Smooth muscle cell (in vitro differentiated cells): ENCODE measurements around the gene NOP16. TPM values are rescaled to one million over a fixed set of nuclear protein-coding genes. Genes with fewer than 3 reads are reported as not detected.

Experiments used
- DNase-seq: peaks from one replicate; lab custom pipeline; 2025; ENCODE audit not compliant: unreplicated experiment; lab: John Stamatoyannopoulos, UW
- H2AFZ ChIP-seq: fragments of 200-600 bp; sonication (generic); 2 replicates; pipeline ENCODE4 v1.6.0; 2016; ENCODE audit warnings: antibody characterized with exemption, low read depth, mild to moderate bottlenecking
- H3F3A ChIP-seq: fragments of 200-600 bp; sonication (generic); 2 replicates; pipeline ENCODE4 v1.6.0; 2017; ENCODE audit warnings: antibody characterized with exemption, low read depth
- H3K27ac ChIP-seq: fragments of 200-600 bp; sonication (generic); 2 replicates; pipeline ENCODE4 v1.5.1; 2016; ENCODE audit warnings: low read depth, mild to moderate bottlenecking
- H3K27me3 ChIP-seq: fragments of 200-600 bp; sonication (generic); 2 replicates; pipeline ENCODE4 v1.6.1; 2016; ENCODE audit warnings: low read depth, mild to moderate bottlenecking
- H3K36me3 ChIP-seq: fragments of 200-600 bp; sonication (generic); 2 replicates; pipeline ENCODE4 v1.5.1; 2016; ENCODE audit warnings: low read depth
- H3K4me1 ChIP-seq: fragments of 200-600 bp; sonication (generic); 2 replicates; pipeline ENCODE4 v1.5.1; 2016; ENCODE audit warnings: low read depth
- H3K4me2 ChIP-seq: fragments of 200-600 bp; sonication (generic); 2 replicates; pipeline ENCODE4 v1.6.0; 2016; ENCODE audit warnings: mild to moderate bottlenecking
- H3K4me3 ChIP-seq: fragments of 200-600 bp; sonication (generic); 2 replicates; pipeline ENCODE4 v1.5.1; 2016; ENCODE audit warnings: mild to moderate bottlenecking
- H3K79me2 ChIP-seq: fragments of 200-600 bp; sonication (generic); 2 replicates; pipeline ENCODE4 v1.6.0; 2016; ENCODE audit warnings: low read depth, mild to moderate bottlenecking
- H3K9ac ChIP-seq: fragments of 200-600 bp; sonication (generic); 2 replicates; pipeline ENCODE4 v1.6.0; 2016; ENCODE audit warnings: low read depth
- H3K9me3 ChIP-seq: fragments of 200-600 bp; sonication (generic); replicated peaks from 2 replicates; pipeline ENCODE4 v1.5.1; 2016; ENCODE audit warnings: low read depth
- H4K20me1 ChIP-seq: fragments of 200-600 bp; sonication (generic); 2 replicates; pipeline ENCODE4 v1.6.0; 2016; ENCODE audit warnings: low read depth
- WGBS: methylation state at CpG from one replicate; pipeline ENCODE4 v1.1.7; 2016; ENCODE audit warnings: low lambda C conversion rate; 5-methylcytosine and 5-hydroxymethylcytosine counted together
- polyA plus RNA-seq: library from polyadenylated mRNA; unstranded; fragments of >200 nt; fragmentation: Nextera tagmentation; extraction: Ambion mirVana; gene quantifications from 2 replicates; pipeline ENCODE4 v1.2.1, GENCODE V29; 2016
- total RNA-seq: library from RNA; depleted of rRNA; stranded (reverse); fragments of >200 nt; gene quantifications from 2 replicates; pipeline ENCODE4 v1.2.3, GENCODE V29; 2014
- TF ChIP-seq, protein P1 (sequence below): fragments of 200-600 bp; sonication (generic); IDR thresholded peaks from 2 replicates; pipeline ENCODE4 v1.5.1; 2017; ENCODE audit warnings: borderline replicate concordance, mild to moderate bottlenecking, antibody characterized with exemption; ENCODE audit not compliant: insufficient read depth, poor library complexity, severe bottlenecking

The NOP16 gene, protein sequence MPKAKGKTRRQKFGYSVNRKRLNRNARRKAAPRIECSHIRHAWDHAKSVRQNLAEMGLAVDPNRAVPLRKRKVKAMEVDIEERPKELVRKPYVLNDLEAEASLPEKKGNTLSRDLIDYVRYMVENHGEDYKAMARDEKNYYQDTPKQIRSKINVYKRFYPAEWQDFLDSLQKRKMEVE
- 10.7 and 17.2 TPM in 2 replicates for total RNA-seq
- polyA plus RNA-seq, result 27.9 and 52.4 TPM in 2 replicates

DNA sequence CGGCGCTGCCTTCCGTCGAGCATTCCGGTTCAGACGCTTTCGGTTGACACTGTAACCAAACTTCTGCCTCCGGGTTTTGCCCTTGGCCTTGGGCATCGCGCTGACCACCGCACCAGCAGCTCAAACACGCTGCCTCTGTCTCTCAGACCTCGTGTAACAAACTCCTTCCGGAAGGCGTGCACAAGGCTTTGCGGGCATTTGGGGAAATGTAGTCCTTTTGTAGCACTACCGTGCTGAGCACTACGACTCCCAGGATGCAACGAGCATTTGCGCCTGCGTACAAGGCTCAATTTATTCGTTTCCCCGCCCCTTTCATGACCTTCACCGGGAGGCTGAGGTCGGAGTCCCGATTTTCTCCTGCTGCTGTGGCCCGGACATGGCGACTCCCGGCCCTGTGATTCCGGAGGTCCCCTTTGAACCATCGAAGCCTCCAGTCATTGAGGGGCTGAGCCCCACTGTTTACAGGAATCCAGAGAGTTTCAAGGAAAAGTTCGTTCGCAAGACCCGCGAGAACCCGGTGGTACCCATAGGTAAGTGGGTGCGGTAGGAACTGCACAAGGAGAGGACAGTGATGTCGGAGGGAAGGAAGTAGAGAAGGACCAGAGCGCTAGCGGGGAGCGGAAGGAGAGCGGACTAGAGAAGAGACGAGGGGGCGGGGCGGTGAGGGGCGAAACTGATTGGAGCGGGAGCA, at the start of gene NOP16, which contains the start of gene HIGD2A:
NOP16 (minus strand) TSS at position 155 of the 691 bp plus-strand sequence; CDS start at position 96, 59 bp downstream.
HIGD2A (plus strand) TSS at position 308 of the 691 bp plus-strand sequence; CDS start at position 377, 69 bp downstream.
- under 1% methylated on average over 46 of the region's 47 CpGs for WGBS

DNA sequence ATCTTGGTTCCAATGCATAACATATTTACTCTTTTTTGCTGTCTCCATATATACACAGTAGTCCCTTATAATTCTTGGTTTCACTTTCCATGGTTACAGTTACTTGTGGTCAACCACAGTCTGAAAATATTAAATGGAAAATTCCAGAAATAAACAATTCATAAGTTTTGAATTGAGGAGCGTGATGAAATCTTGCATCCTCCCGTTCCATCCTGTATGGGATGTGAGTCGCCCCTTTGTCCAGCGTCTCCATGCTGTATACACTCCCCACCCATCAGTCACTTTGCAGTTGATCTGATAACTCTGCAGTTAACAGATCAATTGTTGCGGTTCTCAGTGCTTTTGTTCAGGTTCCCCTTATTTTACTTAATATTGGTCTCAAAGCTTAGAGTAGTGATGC, 48.3 kb upstream of the NOP16 start:
- Histone ChIP-seq H3K36me3 (no peaks in the 10 kb centered on the region), H3K27ac (no peak overlapping the region), H3K4me3 (no peak overlapping the region), H2AFZ (no peak overlapping the region), H3K9me3 (no peaks in the 10 kb centered on the region), H4K20me1 (no peaks in the 10 kb centered on the region), H3F3A (no peaks in the 10 kb centered on the region), H3K79me2 (no peaks in the 10 kb centered on the region), H3K27me3 (peaks cover 4% of the 10 kb centered on the region), H3K4me1 (peaks cover under 1% of the 10 kb centered on the region), H3K9ac (no peak overlapping the region), H3K4me2 (no peak overlapping the region)
- no peak for DNase-seq
- TF ChIP-seq, protein P1, sequence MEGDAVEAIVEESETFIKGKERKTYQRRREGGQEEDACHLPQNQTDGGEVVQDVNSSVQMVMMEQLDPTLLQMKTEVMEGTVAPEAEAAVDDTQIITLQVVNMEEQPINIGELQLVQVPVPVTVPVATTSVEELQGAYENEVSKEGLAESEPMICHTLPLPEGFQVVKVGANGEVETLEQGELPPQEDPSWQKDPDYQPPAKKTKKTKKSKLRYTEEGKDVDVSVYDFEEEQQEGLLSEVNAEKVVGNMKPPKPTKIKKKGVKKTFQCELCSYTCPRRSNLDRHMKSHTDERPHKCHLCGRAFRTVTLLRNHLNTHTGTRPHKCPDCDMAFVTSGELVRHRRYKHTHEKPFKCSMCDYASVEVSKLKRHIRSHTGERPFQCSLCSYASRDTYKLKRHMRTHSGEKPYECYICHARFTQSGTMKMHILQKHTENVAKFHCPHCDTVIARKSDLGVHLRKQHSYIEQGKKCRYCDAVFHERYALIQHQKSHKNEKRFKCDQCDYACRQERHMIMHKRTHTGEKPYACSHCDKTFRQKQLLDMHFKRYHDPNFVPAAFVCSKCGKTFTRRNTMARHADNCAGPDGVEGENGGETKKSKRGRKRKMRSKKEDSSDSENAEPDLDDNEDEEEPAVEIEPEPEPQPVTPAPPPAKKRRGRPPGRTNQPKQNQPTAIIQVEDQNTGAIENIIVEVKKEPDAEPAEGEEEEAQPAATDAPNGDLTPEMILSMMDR, result no peak
- WGBS, result 72% methylated on average over 5 of the region's 5 CpGs

More for the DNA sequence above, at the start of gene NOP16, which contains the start of gene HIGD2A:
- peak within 1 kb of the TSS; percentile 81 for H3K27ac ChIP-seq
- no peaks in the 10 kb centered on the region for H3K27me3 ChIP-seq
- peak within 1 kb of the TSS; percentile 64 for H3K4me3 ChIP-seq
- H3F3A ChIP-seq, result no peaks in the 10 kb centered on the region
- no peaks in the 10 kb centered on the region for H3K9me3 ChIP-seq
- no peak within 1 kb of the TSS for H2AFZ ChIP-seq
- H3K9ac ChIP-seq, result peak within 1 kb of the TSS; percentile 78
- peak; percentile 94 for DNase-seq
- TF ChIP-seq, protein P1, result no peak
- peaks cover 3% of the 10 kb centered on the region for H3K36me3 ChIP-seq
- H3K4me2 ChIP-seq, result peak within 1 kb of the TSS; percentile 99
- H3K79me2 ChIP-seq, result peaks cover 29% of the 10 kb centered on the region
- no peaks in the 10 kb centered on the region for H4K20me1 ChIP-seq
- H3K4me1 ChIP-seq, result peaks cover 14% of the 10 kb centered on the region

DNA sequence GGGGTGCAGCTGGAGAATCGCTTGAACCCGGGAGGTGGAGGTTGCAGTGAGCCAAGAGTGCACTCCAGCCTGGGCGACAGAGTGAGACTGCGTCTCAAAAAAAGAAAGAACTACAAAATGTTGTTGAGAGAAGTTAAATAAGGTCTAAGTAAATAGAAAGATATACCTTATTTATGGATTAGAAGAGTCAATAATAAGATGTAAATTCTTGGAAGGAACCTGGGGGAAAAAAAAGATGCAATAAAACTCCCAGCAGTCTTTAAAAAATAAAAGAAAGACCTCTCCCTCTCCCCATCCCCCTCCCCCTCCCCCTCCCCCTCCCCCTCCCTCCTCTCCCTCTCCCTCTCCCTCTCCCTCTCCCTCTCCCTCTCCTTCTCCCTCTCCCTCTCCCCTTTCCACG, 44.3 kb upstream of the NOP16 start:
- 98% methylated on average over 4 of the region's 5 CpGs for WGBS
- DNase-seq, result no peak
- Histone ChIP-seq H3K9me3 (no peaks in the 10 kb centered on the region), H4K20me1 (no peaks in the 10 kb centered on the region), H3K4me2 (no peak overlapping the region), H3K27ac (no peak overlapping the region), H3K27me3 (peaks cover 13% of the 10 kb centered on the region), H2AFZ (no peak overlapping the region), H3K4me3 (no peak overlapping the region), H3K79me2 (no peaks in the 10 kb centered on the region), H3F3A (no peaks in the 10 kb centered on the region), H3K4me1 (no peaks in the 10 kb centered on the region), H3K36me3 (no peaks in the 10 kb centered on the region), H3K9ac (no peak overlapping the region)
- TF ChIP-seq, protein P1, result no peak
